ENCODE results near the gene NUDT22. TPM values are rescaled to one million over a fixed set of nuclear protein-coding genes. Genes with fewer than 3 reads are reported as not detected.

NUDT22 gene
- total and polyA plus RNA-seq, 2 experiments from 2014 or later, result 33.9 to 67.0 TPM

DNA sequence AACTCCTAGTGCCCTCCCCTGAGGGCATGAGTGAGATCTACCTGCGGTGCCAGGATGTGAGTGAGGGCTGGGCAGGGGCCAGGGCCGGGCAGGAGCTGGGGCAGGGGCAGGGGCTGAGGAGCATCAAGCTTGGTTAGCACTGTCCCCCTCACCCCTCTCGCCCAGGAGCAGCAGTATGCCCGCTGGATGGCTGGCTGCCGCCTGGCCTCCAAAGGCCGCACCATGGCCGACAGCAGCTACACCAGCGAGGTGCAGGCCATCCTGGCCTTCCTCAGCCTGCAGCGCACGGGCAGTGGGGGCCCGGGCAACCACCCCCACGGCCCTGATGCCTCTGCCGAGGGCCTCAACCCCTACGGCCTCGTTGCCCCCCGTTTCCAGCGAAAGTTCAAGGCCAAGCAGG lies 5.8 kb upstream of the NUDT22 start:
- Histone ChIP-seq H3K27me3 (ENCODE audit: insufficient read depth) (no peaks in the 10 kb centered on the region), H3K9me2 (ENCODE audit: insufficient read depth) (no peaks in the 10 kb centered on the region), H3F3A (replicated peaks; ENCODE audit: low read depth) (no peaks in the 10 kb centered on the region), H2AFZ (no peak overlapping the region), H3K79me2 (replicated peaks; ENCODE audit: insufficient read depth) (no peaks in the 10 kb centered on the region), H3K4me1 (ENCODE audit: insufficient read depth) (no peaks in the 10 kb centered on the region; the same call in 1 of the 2 replicates), H3K36me3 (ENCODE audit: insufficient read depth) (peaks cover 3% of the 10 kb centered on the region; the same call in 1 of the 2 replicates), H3K4me3 (no peak overlapping the region), H4K20me1 (replicated peaks; ENCODE audit: insufficient read depth) (no peaks in the 10 kb centered on the region), H3K27ac (ENCODE audit: low read depth) (no peak overlapping the region), H3K4me2 (no peak overlapping the region)
- Mint-ChIP-seq H3K36me3 (ENCODE audit: low read depth) (peaks cover 3% of the 10 kb centered on the region; the same call in 2 of the 3 replicates), H3K4me3 (no peak overlapping the region), H3K9me3 (no peaks in the 10 kb centered on the region), H3K27me3 (ENCODE audit: insufficient read depth, low read depth, poor library complexity) (peaks cover 5% of the 10 kb centered on the region), H3K27ac (no peak overlapping the region), H3K4me1 (peaks cover 8% of the 10 kb centered on the region; the same call in 2 of the 3 replicates)
- DNase-seq (ENCODE audit: low spot score) (no peak), ATAC-seq (no peak)
- no peak for TF ChIP-seq EZH2 (IDR thresholded peaks at IDR 0.05; ENCODE audit: low read depth, unreplicated experiment)
- TF ChIP-seq NANOG (IDR thresholded peaks at IDR 0.05; ENCODE audit: borderline replicate concordance), result no peak
- TF ChIP-seq, protein P1, sequence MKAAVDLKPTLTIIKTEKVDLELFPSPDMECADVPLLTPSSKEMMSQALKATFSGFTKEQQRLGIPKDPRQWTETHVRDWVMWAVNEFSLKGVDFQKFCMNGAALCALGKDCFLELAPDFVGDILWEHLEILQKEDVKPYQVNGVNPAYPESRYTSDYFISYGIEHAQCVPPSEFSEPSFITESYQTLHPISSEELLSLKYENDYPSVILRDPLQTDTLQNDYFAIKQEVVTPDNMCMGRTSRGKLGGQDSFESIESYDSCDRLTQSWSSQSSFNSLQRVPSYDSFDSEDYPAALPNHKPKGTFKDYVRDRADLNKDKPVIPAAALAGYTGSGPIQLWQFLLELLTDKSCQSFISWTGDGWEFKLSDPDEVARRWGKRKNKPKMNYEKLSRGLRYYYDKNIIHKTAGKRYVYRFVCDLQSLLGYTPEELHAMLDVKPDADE (IDR thresholded peaks at IDR 0.05), result no peak
- TF ChIP-seq CREB1 (CRISPR knock-in tag; IDR thresholded peaks at IDR 0.05; ENCODE audit: low read depth), result no peak
- TF ChIP-seq EZH2phosphoT487 (IDR thresholded peaks at IDR 0.05; ENCODE audit: unreplicated experiment), result no peak
- TF ChIP-seq CTCF (conservative IDR thresholded peaks at IDR 0.05; ENCODE audit: low read depth in 2 of 2), result no peak
- TF ChIP-seq POLR2AphosphoS5 (IDR thresholded peaks at IDR 0.05; ENCODE audit: low read depth), result no peak
- no peak for TF ChIP-seq ZNF331 (CRISPR knock-in tag; IDR thresholded peaks at IDR 0.05; ENCODE audit: low read depth)
- no peak for TF ChIP-seq ZNF462 (CRISPR knock-in tag; IDR thresholded peaks at IDR 0.05)
- TF ChIP-seq JUNB (IDR thresholded peaks at IDR 0.05; ENCODE audit: unreplicated experiment), result no peak
- TF ChIP-seq STAT1 (IDR thresholded peaks at IDR 0.05; ENCODE audit: unreplicated experiment), result no peak
- no peak for TF ChIP-seq ZNF114 (CRISPR knock-in tag; IDR thresholded peaks at IDR 0.05)
- TF ChIP-seq REST (IDR thresholded peaks at IDR 0.05; ENCODE audit: unreplicated experiment), result no peak

Measured in GM23338 (cell line).